HepG2 (cell line): ENCODE results near the gene GLIPR1L2.

Source experiments
- ONECUT2 ChIP-seq: sonication (generic); formaldehyde crosslinking; IDR thresholded peaks from 2 replicates; pipeline ENCODE4 v1.4.0; 2020; ENCODE audit warnings: missing genetic modification reagents
- POLR2A ChIP-seq, 2 experiments: IDR thresholded peaks; 2 replicates each; pipeline ENCODE4 v1.6.1; 2011; ENCODE audit warnings: low read depth in 2 of 2, low read length in 2 of 2, mild to moderate bottlenecking in 1 of 2, moderate library complexity in 1 of 2; ENCODE audit not compliant: insufficient read depth in 1 of 2
- REPIN1 ChIP-seq: sonication (generic); formaldehyde crosslinking; IDR thresholded peaks from 2 replicates; pipeline ENCODE4 v1.8.0; 2022; ENCODE audit warnings: missing genetic modification reagents, low read depth, mild to moderate bottlenecking, borderline replicate concordance
- RNF2 ChIP-seq: fragments of 450-650 bp; conservative IDR thresholded peaks from 2 replicates; pipeline ENCODE4 v1.6.1; 2016; ENCODE audit warnings: low read depth
- SKI ChIP-seq: fragments of 450-650 bp; IDR thresholded peaks from one replicate; pipeline ENCODE4 v1.6.1; 2018; ENCODE audit warnings: mild to moderate bottlenecking; ENCODE audit not compliant: partially characterized antibody
- TAF1 ChIP-seq: sonication (generic); formaldehyde crosslinking; IDR thresholded peaks from 2 replicates; pipeline ENCODE4 v1.4.0; 2020; ENCODE audit warnings: missing genetic modification reagents
- ZBTB1 ChIP-seq: sonication (generic); formaldehyde crosslinking; IDR thresholded peaks from 2 replicates; pipeline ENCODE4 v1.4.0; 2020; ENCODE audit warnings: missing genetic modification reagents, borderline replicate concordance
- ZNF292 ChIP-seq: sonication (generic); formaldehyde crosslinking; IDR thresholded peaks from 2 replicates; pipeline ENCODE4 v1.8.1; 2022; ENCODE audit warnings: mild to moderate bottlenecking, low read depth, missing genetic modification reagents, borderline replicate concordance
- TF ChIP-seq, protein P1 (sequence below): sonication (generic); formaldehyde crosslinking; IDR thresholded peaks from 2 replicates; pipeline ENCODE4 v1.8.1; 2023; ENCODE audit warnings: missing genetic modification reagents, inconsistent platforms, borderline replicate concordance
- TF ChIP-seq, protein P2 (sequence below): sonication (generic); formaldehyde crosslinking; IDR thresholded peaks from 2 replicates; pipeline ENCODE4 v1.5.1; 2020; ENCODE audit warnings: missing genetic modification reagents, mild to moderate bottlenecking, borderline replicate concordance

DNA sequence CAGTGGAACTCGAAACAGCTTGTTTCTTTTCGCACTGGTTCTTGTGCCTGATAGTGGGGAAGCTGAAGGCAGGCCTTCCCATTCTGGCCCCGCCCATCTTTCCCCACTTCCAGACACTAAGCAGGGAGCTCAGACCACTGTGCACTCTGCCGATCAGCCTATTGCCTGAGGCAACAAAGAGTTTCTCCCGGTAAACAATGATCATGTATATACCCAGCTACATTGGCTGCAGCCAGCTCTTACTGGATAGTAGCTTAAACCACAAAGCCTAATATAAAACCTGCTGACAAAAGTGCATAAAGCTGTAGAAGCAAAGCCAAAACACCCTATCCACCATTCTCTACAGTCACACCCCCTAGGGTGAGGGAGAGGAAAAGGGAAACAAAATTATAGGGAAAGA, 65.0 kb downstream of the GLIPR1L2 start:
- TF ChIP-seq RNF2 (no peak), SKI (no peak), ZBTB1 (CRISPR knock-in tag) (no peak), REPIN1 (CRISPR knock-in tag) (no peak), TAF1 (no peak), POLR2A (IDR thresholded peaks at IDR 0.05; ENCODE audit: insufficient read depth in 1 of 2, low read depth in 2 of 2, low read length in 2 of 2) (no peak), ZNF292 (CRISPR knock-in tag) (no peak), ONECUT2 (CRISPR knock-in tag) (no peak)
- TF ChIP-seq, protein P1, sequence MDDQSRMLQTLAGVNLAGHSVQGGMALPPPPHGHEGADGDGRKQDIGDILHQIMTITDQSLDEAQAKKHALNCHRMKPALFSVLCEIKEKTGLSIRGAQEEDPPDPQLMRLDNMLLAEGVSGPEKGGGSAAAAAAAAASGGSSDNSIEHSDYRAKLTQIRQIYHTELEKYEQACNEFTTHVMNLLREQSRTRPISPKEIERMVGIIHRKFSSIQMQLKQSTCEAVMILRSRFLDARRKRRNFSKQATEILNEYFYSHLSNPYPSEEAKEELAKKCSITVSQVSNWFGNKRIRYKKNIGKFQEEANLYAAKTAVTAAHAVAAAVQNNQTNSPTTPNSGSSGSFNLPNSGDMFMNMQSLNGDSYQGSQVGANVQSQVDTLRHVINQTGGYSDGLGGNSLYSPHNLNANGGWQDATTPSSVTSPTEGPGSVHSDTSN = no peak
- TF ChIP-seq, protein P2, sequence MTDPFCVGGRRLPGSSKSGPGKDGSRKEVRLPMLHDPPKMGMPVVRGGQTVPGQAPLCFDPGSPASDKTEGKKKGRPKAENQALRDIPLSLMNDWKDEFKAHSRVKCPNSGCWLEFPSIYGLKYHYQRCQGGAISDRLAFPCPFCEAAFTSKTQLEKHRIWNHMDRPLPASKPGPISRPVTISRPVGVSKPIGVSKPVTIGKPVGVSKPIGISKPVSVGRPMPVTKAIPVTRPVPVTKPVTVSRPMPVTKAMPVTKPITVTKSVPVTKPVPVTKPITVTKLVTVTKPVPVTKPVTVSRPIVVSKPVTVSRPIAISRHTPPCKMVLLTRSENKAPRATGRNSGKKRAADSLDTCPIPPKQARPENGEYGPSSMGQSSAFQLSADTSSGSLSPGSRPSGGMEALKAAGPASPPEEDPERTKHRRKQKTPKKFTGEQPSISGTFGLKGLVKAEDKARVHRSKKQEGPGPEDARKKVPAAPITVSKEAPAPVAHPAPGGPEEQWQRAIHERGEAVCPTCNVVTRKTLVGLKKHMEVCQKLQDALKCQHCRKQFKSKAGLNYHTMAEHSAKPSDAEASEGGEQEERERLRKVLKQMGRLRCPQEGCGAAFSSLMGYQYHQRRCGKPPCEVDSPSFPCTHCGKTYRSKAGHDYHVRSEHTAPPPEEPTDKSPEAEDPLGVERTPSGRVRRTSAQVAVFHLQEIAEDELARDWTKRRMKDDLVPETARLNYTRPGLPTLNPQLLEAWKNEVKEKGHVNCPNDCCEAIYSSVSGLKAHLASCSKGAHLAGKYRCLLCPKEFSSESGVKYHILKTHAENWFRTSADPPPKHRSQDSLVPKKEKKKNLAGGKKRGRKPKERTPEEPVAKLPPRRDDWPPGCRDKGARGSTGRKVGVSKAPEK (CRISPR knock-in tag) = no peak
